ENCODE results near the gene FOXP1.

FOXP1 gene

GRCh38 chr3:71523628-71524027 is 59.9 kb downstream of the FOXP1 start:
- no peak overlapping the region for H3K9ac ChIP-seq (ENCODE audit: low read depth, low read length)
- H3K4me1 ChIP-seq (ENCODE audit: control insufficient read depth, insufficient read depth, low read length), result peaks cover 6% of the 10 kb centered on the region
- H3K4me3 ChIP-seq (ENCODE audit: low read depth, low read length), result no peak overlapping the region
- no peaks in the 10 kb centered on the region for H3K9me3 ChIP-seq (ENCODE audit: control insufficient read depth, insufficient read depth, low read length)
- no peaks in the 10 kb centered on the region for H3K27me3 ChIP-seq (ENCODE audit: control insufficient read depth, insufficient read depth, low read length)
- H3K36me3 ChIP-seq (ENCODE audit: control insufficient read depth, insufficient read depth, low read length), result no peaks in the 10 kb centered on the region

- Histone ChIP-seq H3K27me3 (ENCODE audit: control insufficient read depth, insufficient read depth, low read length) (no peaks in the 10 kb centered on the region), H3K4me1 (ENCODE audit: control insufficient read depth, insufficient read depth, low read length) (peaks cover 6% of the 10 kb centered on the region), H3K4me3 (ENCODE audit: low read depth, low read length) (no peak overlapping the region), H3K36me3 (ENCODE audit: control insufficient read depth, insufficient read depth, low read length) (no peaks in the 10 kb centered on the region), H3K9me3 (ENCODE audit: control insufficient read depth, insufficient read depth, low read length) (no peaks in the 10 kb centered on the region), H3K9ac (ENCODE audit: low read depth, low read length) (no peak overlapping the region)
Observed at GRCh38 chr3:71521940-71522876, 61.3 kb downstream of the FOXP1 start.

GRCh38 chr3:71521021-71521352 is 62.5 kb downstream of the FOXP1 start:
- peaks cover 6% of the 10 kb centered on the region for H3K4me1 ChIP-seq (ENCODE audit: control insufficient read depth, insufficient read depth, low read length)
- no peaks in the 10 kb centered on the region for H3K36me3 ChIP-seq (ENCODE audit: control insufficient read depth, insufficient read depth, low read length)

GRCh38 chr3:71520161-71521020 is 63.1 kb downstream of the FOXP1 start:
- H3K4me1 ChIP-seq (ENCODE audit: control insufficient read depth, insufficient read depth, low read length), result peaks cover 6% of the 10 kb centered on the region

More at GRCh38 chr3:71521021-71521352, 62.5 kb downstream of the FOXP1 start:
- Histone ChIP-seq H3K4me3 (ENCODE audit: low read depth, low read length) (no peak overlapping the region), H3K27me3 (ENCODE audit: control insufficient read depth, insufficient read depth, low read length) (no peaks in the 10 kb centered on the region), H3K9me3 (ENCODE audit: control insufficient read depth, insufficient read depth, low read length) (no peaks in the 10 kb centered on the region), H3K9ac (ENCODE audit: low read depth, low read length) (no peak overlapping the region)

GRCh38 chr3:71518089-71518488 is 65.4 kb downstream of the FOXP1 start:
- Histone ChIP-seq H3K36me3 (ENCODE audit: control insufficient read depth, insufficient read depth, low read length) (no peaks in the 10 kb centered on the region), H3K9me3 (ENCODE audit: control insufficient read depth, insufficient read depth, low read length) (no peaks in the 10 kb centered on the region), H3K9ac (ENCODE audit: low read depth, low read length) (no peak overlapping the region), H3K27me3 (ENCODE audit: control insufficient read depth, insufficient read depth, low read length) (no peaks in the 10 kb centered on the region), H3K4me1 (ENCODE audit: control insufficient read depth, insufficient read depth, low read length) (peaks cover 6% of the 10 kb centered on the region), H3K4me3 (ENCODE audit: low read depth, low read length) (no peak overlapping the region)

More at GRCh38 chr3:71520161-71521020, 63.1 kb downstream of the FOXP1 start:
- Histone ChIP-seq H3K9me3 (ENCODE audit: control insufficient read depth, insufficient read depth, low read length) (no peaks in the 10 kb centered on the region), H3K9ac (ENCODE audit: low read depth, low read length) (no peak overlapping the region), H3K4me3 (ENCODE audit: low read depth, low read length) (no peak overlapping the region), H3K36me3 (ENCODE audit: control insufficient read depth, insufficient read depth, low read length) (no peaks in the 10 kb centered on the region), H3K27me3 (ENCODE audit: control insufficient read depth, insufficient read depth, low read length) (no peaks in the 10 kb centered on the region)

GRCh38 chr3:71517271-71517791 is 66.2 kb downstream of the FOXP1 start:
- Histone ChIP-seq H3K4me1 (ENCODE audit: control insufficient read depth, insufficient read depth, low read length) (peaks cover 7% of the 10 kb centered on the region), H3K9me3 (ENCODE audit: control insufficient read depth, insufficient read depth, low read length) (no peaks in the 10 kb centered on the region), H3K9ac (ENCODE audit: low read depth, low read length) (no peak overlapping the region), H3K36me3 (ENCODE audit: control insufficient read depth, insufficient read depth, low read length) (no peaks in the 10 kb centered on the region), H3K4me3 (ENCODE audit: low read depth, low read length) (no peak overlapping the region), H3K27me3 (ENCODE audit: control insufficient read depth, insufficient read depth, low read length) (no peaks in the 10 kb centered on the region)

- Histone ChIP-seq H3K9ac (ENCODE audit: low read depth, low read length) (no peak overlapping the region), H3K4me1 (ENCODE audit: control insufficient read depth, insufficient read depth, low read length) (peaks cover 13% of the 10 kb centered on the region), H3K4me3 (ENCODE audit: low read depth, low read length) (no peak overlapping the region), H3K9me3 (ENCODE audit: control insufficient read depth, insufficient read depth, low read length) (no peaks in the 10 kb centered on the region), H3K36me3 (ENCODE audit: control insufficient read depth, insufficient read depth, low read length) (no peaks in the 10 kb centered on the region), H3K27me3 (ENCODE audit: control insufficient read depth, insufficient read depth, low read length) (no peaks in the 10 kb centered on the region)
Observed at GRCh38 chr3:71515636-71516365, 67.7 kb downstream of the FOXP1 start.

- Histone ChIP-seq H3K9me3 (ENCODE audit: control insufficient read depth, insufficient read depth, low read length) (no peaks in the 10 kb centered on the region), H3K27me3 (ENCODE audit: control insufficient read depth, insufficient read depth, low read length) (no peaks in the 10 kb centered on the region), H3K4me3 (ENCODE audit: low read depth, low read length) (no peak overlapping the region), H3K9ac (ENCODE audit: low read depth, low read length) (no peak overlapping the region), H3K4me1 (ENCODE audit: control insufficient read depth, insufficient read depth, low read length) (peaks cover 11% of the 10 kb centered on the region), H3K36me3 (ENCODE audit: control insufficient read depth, insufficient read depth, low read length) (no peaks in the 10 kb centered on the region)
Observed at GRCh38 chr3:71514621-71515020, 68.9 kb downstream of the FOXP1 start.

GRCh38 chr3:71513515-71513914 is 70.0 kb downstream of the FOXP1 start:
- Histone ChIP-seq H3K4me1 (ENCODE audit: control insufficient read depth, insufficient read depth, low read length) (peaks cover 11% of the 10 kb centered on the region), H3K9me3 (ENCODE audit: control insufficient read depth, insufficient read depth, low read length) (no peaks in the 10 kb centered on the region), H3K9ac (ENCODE audit: low read depth, low read length) (no peak overlapping the region), H3K4me3 (ENCODE audit: low read depth, low read length) (no peak overlapping the region), H3K27me3 (ENCODE audit: control insufficient read depth, insufficient read depth, low read length) (no peaks in the 10 kb centered on the region), H3K36me3 (ENCODE audit: control insufficient read depth, insufficient read depth, low read length) (no peaks in the 10 kb centered on the region)

- Histone ChIP-seq H3K4me3 (ENCODE audit: low read depth, low read length) (no peak overlapping the region), H3K36me3 (ENCODE audit: control insufficient read depth, insufficient read depth, low read length) (no peaks in the 10 kb centered on the region), H3K27me3 (ENCODE audit: control insufficient read depth, insufficient read depth, low read length) (no peaks in the 10 kb centered on the region), H3K4me1 (ENCODE audit: control insufficient read depth, insufficient read depth, low read length) (peaks cover 11% of the 10 kb centered on the region), H3K9ac (ENCODE audit: low read depth, low read length) (no peak overlapping the region), H3K9me3 (ENCODE audit: control insufficient read depth, insufficient read depth, low read length) (no peaks in the 10 kb centered on the region)
Observed at GRCh38 chr3:71513081-71513480, 70.4 kb downstream of the FOXP1 start.

GRCh38 chr3:71512544-71512943 is 71.0 kb downstream of the FOXP1 start:
- Histone ChIP-seq H3K36me3 (ENCODE audit: control insufficient read depth, insufficient read depth, low read length) (no peaks in the 10 kb centered on the region), H3K4me1 (ENCODE audit: control insufficient read depth, insufficient read depth, low read length) (peaks cover 11% of the 10 kb centered on the region), H3K27me3 (ENCODE audit: control insufficient read depth, insufficient read depth, low read length) (no peaks in the 10 kb centered on the region), H3K9ac (ENCODE audit: low read depth, low read length) (no peak overlapping the region), H3K9me3 (ENCODE audit: control insufficient read depth, insufficient read depth, low read length) (no peaks in the 10 kb centered on the region), H3K4me3 (ENCODE audit: low read depth, low read length) (no peak overlapping the region)

All from iPS-15b (cell line).